ENCODE results near the gene PEX7. TPM values are rescaled to one million over a fixed set of nuclear protein-coding genes. Genes with fewer than 3 reads are reported as not detected.
"Not testable (repeated sequence)": the region's sequence is repeated elsewhere in the genome, so short reads cannot be mapped to it uniquely, and the experiment has no call there.

PEX7 gene
- total RNA-seq, 1 donor from 2014 or later: 12.5 TPM

GRCh38 chr6:136950436-136951126, 128.2 kb downstream of the PEX7 start:
- TF ChIP-seq, protein P1, sequence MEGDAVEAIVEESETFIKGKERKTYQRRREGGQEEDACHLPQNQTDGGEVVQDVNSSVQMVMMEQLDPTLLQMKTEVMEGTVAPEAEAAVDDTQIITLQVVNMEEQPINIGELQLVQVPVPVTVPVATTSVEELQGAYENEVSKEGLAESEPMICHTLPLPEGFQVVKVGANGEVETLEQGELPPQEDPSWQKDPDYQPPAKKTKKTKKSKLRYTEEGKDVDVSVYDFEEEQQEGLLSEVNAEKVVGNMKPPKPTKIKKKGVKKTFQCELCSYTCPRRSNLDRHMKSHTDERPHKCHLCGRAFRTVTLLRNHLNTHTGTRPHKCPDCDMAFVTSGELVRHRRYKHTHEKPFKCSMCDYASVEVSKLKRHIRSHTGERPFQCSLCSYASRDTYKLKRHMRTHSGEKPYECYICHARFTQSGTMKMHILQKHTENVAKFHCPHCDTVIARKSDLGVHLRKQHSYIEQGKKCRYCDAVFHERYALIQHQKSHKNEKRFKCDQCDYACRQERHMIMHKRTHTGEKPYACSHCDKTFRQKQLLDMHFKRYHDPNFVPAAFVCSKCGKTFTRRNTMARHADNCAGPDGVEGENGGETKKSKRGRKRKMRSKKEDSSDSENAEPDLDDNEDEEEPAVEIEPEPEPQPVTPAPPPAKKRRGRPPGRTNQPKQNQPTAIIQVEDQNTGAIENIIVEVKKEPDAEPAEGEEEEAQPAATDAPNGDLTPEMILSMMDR (conservative IDR thresholded peaks at IDR 0.05; ENCODE audit: low read depth, low read length): no peak
- no peak for DNase-seq (ENCODE audit: low read depth)
- H3K4me3 ChIP-seq (ENCODE audit: low read depth, low read length): no peak overlapping the region

DNA sequence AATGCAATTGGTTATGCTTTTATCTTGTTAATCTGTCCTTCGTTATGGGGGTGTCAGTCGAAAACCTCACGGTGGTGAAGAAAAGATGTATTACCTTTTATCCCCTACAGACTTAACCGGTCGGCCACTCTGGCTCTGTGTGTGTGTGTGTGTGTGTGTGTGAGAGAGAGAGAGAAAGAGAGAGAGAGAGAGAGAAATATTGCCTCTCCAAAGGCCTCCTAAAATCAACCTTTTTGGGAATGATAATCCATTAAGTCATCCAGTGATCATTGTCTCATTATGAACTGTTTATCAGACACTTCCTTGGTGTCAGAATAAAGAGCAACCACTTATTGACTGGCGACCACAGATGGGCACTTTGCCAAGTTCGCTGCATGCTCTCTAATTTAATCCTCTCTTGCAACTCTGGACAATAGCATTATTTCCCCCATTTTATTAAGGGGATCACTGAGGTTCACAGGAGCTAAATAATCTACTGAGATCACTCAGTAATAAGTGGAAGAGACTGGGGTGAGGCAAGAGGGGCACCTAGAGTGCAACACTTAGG, 130.4 kb downstream of the PEX7 start:
- TF ChIP-seq, protein P1 (conservative IDR thresholded peaks at IDR 0.05; ENCODE audit: low read depth, low read length): no peak
- no peak for DNase-seq (ENCODE audit: low read depth)

GRCh38 chr6:136955123-136955522, 132.7 kb downstream of the PEX7 start:
- H3K4me3 ChIP-seq (ENCODE audit: low read depth, low read length): no peak overlapping the region
- DNase-seq (ENCODE audit: low read depth): no peak
- TF ChIP-seq, protein P1 (conservative IDR thresholded peaks at IDR 0.05; ENCODE audit: low read depth, low read length): no peak

More for the DNA sequence above, 130.4 kb downstream of the PEX7 start:
- H3K4me3 ChIP-seq (ENCODE audit: low read depth, low read length): no peak overlapping the region

DNA sequence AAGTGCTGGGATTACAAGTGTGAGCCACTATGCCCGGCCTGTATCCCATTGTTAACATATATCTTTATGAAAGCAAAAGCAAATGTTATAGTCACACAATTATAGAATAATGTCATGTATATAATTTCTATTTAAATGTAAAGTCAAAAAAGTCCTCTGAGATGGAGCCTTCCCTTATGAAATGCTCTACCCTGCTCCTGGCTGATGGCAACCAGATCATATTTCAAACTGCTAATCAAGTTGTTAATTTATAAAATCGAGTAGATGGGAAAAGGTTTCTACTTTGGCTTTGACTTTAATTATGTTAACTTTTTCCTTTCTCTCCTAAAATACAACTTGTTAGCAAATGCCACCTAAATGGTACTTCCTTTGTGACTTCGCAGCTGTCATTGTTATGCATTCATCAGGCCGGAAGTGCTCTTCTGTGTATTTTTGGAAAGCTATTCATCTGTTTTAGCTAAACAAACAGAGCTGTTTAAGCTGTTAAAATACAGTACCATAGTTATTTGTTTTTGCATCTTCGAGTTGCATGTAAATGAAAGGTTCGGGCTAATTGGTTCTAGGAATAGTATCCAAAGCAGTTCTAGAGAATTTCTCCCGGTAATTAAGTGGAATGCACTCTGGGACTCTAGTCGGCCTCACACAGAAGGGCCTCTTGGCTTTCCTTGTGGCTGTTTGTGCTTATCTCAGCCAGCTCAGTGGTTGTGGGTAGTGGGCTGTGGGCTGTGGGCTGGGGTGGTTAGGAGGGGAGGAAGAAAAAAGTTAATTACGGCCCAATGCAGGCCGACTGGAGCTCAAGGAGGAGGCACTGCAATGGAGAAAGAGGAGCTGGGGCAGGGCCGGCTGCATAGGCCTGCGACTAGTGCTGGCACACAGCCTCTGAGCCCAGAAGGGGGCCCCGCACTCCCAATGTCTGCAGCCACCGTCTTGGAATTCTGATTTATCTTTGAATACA, 134.5 kb downstream of the PEX7 start:
- TF ChIP-seq, protein P1 (conservative IDR thresholded peaks at IDR 0.05; ENCODE audit: low read depth, low read length): peak; percentile 3
- DNase-seq (ENCODE audit: low read depth): no peak
- no peak overlapping the region for H3K4me3 ChIP-seq (ENCODE audit: low read depth, low read length)

DNA sequence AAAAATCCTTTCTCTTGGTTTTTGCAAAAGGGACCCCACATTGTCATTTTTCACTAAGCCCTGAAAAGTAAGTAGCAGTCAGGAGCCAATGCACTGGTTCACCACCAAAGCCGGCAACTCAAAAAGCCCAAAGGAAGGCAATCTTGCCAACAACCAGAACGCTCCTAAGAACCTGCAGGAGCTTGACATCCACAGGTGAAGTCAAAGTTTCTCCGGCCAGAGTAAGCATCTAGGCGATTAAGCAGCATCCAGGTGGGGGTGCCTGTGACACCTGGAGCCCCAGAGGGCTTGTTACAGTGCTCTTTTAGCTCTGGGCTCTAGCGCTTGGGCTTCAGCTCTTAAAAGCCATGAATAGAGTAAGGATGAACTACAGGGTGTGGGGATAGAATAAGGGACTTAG, 135.8 kb downstream of the PEX7 start:
- DNase-seq (ENCODE audit: low read depth): no peak
- TF ChIP-seq, protein P1 (conservative IDR thresholded peaks at IDR 0.05; ENCODE audit: low read depth, low read length): no peak
- no peak overlapping the region for H3K4me3 ChIP-seq (ENCODE audit: low read depth, low read length)

GRCh38 chr6:136959471-136959891, 137.1 kb downstream of the PEX7 start:
- DNase-seq (ENCODE audit: low read depth): no peak
- TF ChIP-seq, protein P1 (conservative IDR thresholded peaks at IDR 0.05; ENCODE audit: low read depth, low read length): no peak
- H3K4me3 ChIP-seq (ENCODE audit: low read depth, low read length): no peak overlapping the region

DNA sequence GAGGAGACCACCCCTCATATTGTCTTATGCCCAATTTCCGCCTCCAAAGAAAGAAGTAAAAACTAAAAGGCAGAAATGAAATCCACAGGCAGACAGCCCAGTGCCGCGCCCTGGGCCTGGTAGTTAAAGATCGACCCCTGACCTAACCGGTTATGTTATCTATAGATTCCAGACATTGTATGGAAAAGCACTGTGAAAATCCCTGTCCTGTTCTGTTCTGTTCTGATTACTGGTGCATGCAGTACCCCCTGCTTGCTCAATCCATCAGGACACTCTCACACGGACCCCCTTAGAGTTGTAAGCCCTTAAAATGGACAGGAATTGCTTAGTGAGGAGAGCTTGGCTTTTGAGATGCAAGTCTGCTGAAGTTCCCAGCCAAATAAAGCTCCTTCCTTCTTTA, 137.5 kb downstream of the PEX7 start:
- H3K4me3 ChIP-seq (ENCODE audit: low read depth, low read length); DNase-seq (ENCODE audit: low read depth): not testable (repeated sequence)

All from epithelial cell of proximal tubule (primary cell).